Omental fat pad (tissue), 4 donors: ENCODE results near the gene ABCA4. TPM values are rescaled to one million over a fixed set of nuclear protein-coding genes. Genes with fewer than 3 reads are reported as not detected.
"Not testable (repeated sequence)": the region's sequence is repeated elsewhere in the genome, so short reads cannot be mapped to it uniquely, and the experiment has no call there.

ENCODE experiments used
- ATAC-seq: fragments of 150-250 bp; one replicate; pipeline ENCODE4 v1.9.1; 2016; ENCODE audit warnings: mild to moderate bottlenecking, moderate library complexity; ENCODE audit not compliant: low FRiP score
- DNase-seq: peaks from one replicate; pipeline ENCODE4 v3.0.0-alpha.2; 2019; ENCODE audit warnings: low spot score
- CTCF ChIP-seq, 3 donors: fragments of 450-650 bp; IDR thresholded peaks; one replicate each; pipeline ENCODE4 v1.5.1; 2016 to 2017; ENCODE audit warnings: antibody characterized with exemption in 3 of 3, mild to moderate bottlenecking in 3 of 3, moderate library complexity in 2 of 3
- total RNA-seq, 4 donors: library from RNA; depleted of rRNA; stranded (reverse); fragments of >200 nt; gene quantifications; one replicate each; pipeline ENCODE4 v1.1.0, GENCODE V29; 2016

Gene ABCA4
- total RNA-seq, 4 donors from 2014 or later: 0.37 to 0.79 (median 0.38) TPM; not detected in 1

GRCh38 chr1:93999840-94000415 is 121.0 kb downstream of the ABCA4 start:
- no peak for TF ChIP-seq CTCF (IDR thresholded peaks at IDR 0.05)
- no peak for ATAC-seq
- DNase-seq: no peak

- ATAC-seq, DNase-seq: not testable (repeated sequence)
These were observed 122.4 kb downstream of the ABCA4 start for GRCh38 chr1:93998532-93998931.

- no peak for ATAC-seq
- TF ChIP-seq CTCF (IDR thresholded peaks at IDR 0.05): no peak
- no peak for DNase-seq
These were observed 123.2 kb downstream of the ABCA4 start for GRCh38 chr1:93997756-93998155.

GRCh38 chr1:93995837-93996536 is 125.0 kb downstream of the ABCA4 start:
- ATAC-seq (no peak), DNase-seq (no peak)
- no peak for TF ChIP-seq CTCF (IDR thresholded peaks at IDR 0.05)

- DNase-seq: no peak
- no peak for TF ChIP-seq CTCF (IDR thresholded peaks at IDR 0.05)
- no peak for ATAC-seq
These were observed 127.2 kb downstream of the ABCA4 start for GRCh38 chr1:93993731-93994130.

- no peak for DNase-seq
- no peak for TF ChIP-seq CTCF (IDR thresholded peaks at IDR 0.05)
- ATAC-seq: no peak
These were observed 128.0 kb downstream of the ABCA4 start for GRCh38 chr1:93992954-93993353.

GRCh38 chr1:93992190-93992589 is 128.8 kb downstream of the ABCA4 start:
- ATAC-seq (no peak), DNase-seq (no peak)
- no peak for TF ChIP-seq CTCF (IDR thresholded peaks at IDR 0.05)
